ENCODE measurements around the gene STK25.
"Not testable (repeated sequence)": the region's sequence is repeated elsewhere in the genome, so short reads cannot be mapped to it uniquely, and the experiment has no call there.

Gene STK25

GRCh38 chr2:241539616-241540374 is 31.4 kb upstream of the STK25 start:
- no peak for DNase-seq

GRCh38 chr2:241538838-241539615 is 30.6 kb upstream of the STK25 start:
- DNase-seq = no peak

GRCh38 chr2:241535871-241536655 is 27.7 kb upstream of the STK25 start:
- DNase-seq = no peak

GRCh38 chr2:241534701-241535375 is 26.5 kb upstream of the STK25 start:
- DNase-seq = no peak

- no peak for DNase-seq
Measured at GRCh38 chr2:241534293-241534692, 25.9 kb upstream of the STK25 start.

GRCh38 chr2:241532733-241533601 is 24.6 kb upstream of the STK25 start:
- no peak for DNase-seq

GRCh38 chr2:241532168-241532567 is 23.8 kb upstream of the STK25 start:
- no peak for DNase-seq

GRCh38 chr2:241531161-241531722 is 22.9 kb upstream of the STK25 start:
- DNase-seq = no peak

- DNase-seq = no peak
Measured at GRCh38 chr2:241530571-241530970, 22.2 kb upstream of the STK25 start.

- DNase-seq = not testable (repeated sequence)
Measured at GRCh38 chr2:241525818-241526780, 17.7 kb upstream of the STK25 start.

GRCh38 chr2:241522477-241522876 is 14.1 kb upstream of the STK25 start:
- DNase-seq = no peak

GRCh38 chr2:241519669-241520068 is 11.3 kb upstream of the STK25 start:
- DNase-seq = no peak

GRCh38 chr2:241517297-241517696 is 8.9 kb upstream of the STK25 start:
- DNase-seq = no peak

GRCh38 chr2:241516520-241516965 is 8.2 kb upstream of the STK25 start:
- DNase-seq = no peak

- no peak for DNase-seq
Measured at GRCh38 chr2:241514986-241515737, 6.8 kb upstream of the STK25 start.

- DNase-seq = no peak
Measured at GRCh38 chr2:241514553-241514952, 6.2 kb upstream of the STK25 start.

- no peak for DNase-seq
Measured at GRCh38 chr2:241511091-241511741, 2.8 kb upstream of the STK25 start.

GRCh38 chr2:241509155-241509784 is 886 bp upstream of the STK25 start:
- DNase-seq = no peak

Measured in inflammatory macrophage (primary cell).